HL-60 (cell line): Measurements from ENCODE around the gene DSC3.

Experiments used
- CTCF ChIP-seq: IDR thresholded peaks from one replicate; pipeline ENCODE4 v1.5.1; 2011; ENCODE audit warnings: low read length, control low read depth, inconsistent platforms; ENCODE audit not compliant: insufficient read depth
- GABPA ChIP-seq: IDR thresholded peaks from 2 replicates; pipeline ENCODE4 v1.6.1; 2012; ENCODE audit warnings: low read depth
- POLR2AphosphoS5 ChIP-seq: IDR thresholded peaks from 2 replicates; pipeline ENCODE4 v1.6.1; 2012; ENCODE audit warnings: low read depth
- REST ChIP-seq: IDR thresholded peaks from 2 replicates; pipeline ENCODE4 v1.6.1; 2012; ENCODE audit warnings: low read depth; ENCODE audit not compliant: insufficient replicate concordance
- SPI1 ChIP-seq: IDR thresholded peaks from 2 replicates; pipeline ENCODE4 v1.6.1; 2012; ENCODE audit warnings: low read depth, mild to moderate bottlenecking, borderline replicate concordance

GRCh38 chr18:31057917-31058316, 15.4 kb upstream of the DSC3 start:
- TF ChIP-seq REST (no peak), CTCF (no peak), POLR2AphosphoS5 (no peak), GABPA (no peak), SPI1 (no peak)
